Peyer's patch (tissue), 4 donors: ENCODE results near the gene MAG. TPM values are rescaled to one million over a fixed set of nuclear protein-coding genes. Genes with fewer than 3 reads are reported as not detected.

Experiments used
- DNase-seq, 3 donors: peaks; one replicate each; pipeline ENCODE4 v3.0.0-alpha.2; 2017 to 2019
- H3K27ac ChIP-seq, 4 donors: fragments of 200-600 bp; sonication (generic); one replicate each; pipeline ENCODE4 v1.5.1; 2016 to 2019
- H3K27me3 ChIP-seq, 2 donors: fragments of 200-600 bp; sonication (generic); one replicate each; pipeline ENCODE4 v1.5.1; 2019
- H3K36me3 ChIP-seq, 3 donors: fragments of 200-600 bp; sonication (generic); one replicate each; pipeline ENCODE4 v1.5.1; 2016 to 2019
- H3K4me1 ChIP-seq, 4 donors: fragments of 200-600 bp; sonication (generic); one replicate each; pipeline ENCODE4 v1.5.1; 2016 to 2019
- H3K4me3 ChIP-seq, 4 donors: fragments of 200-600 bp; sonication (generic); 1 replicate in 3 of 4; 2 replicates in 1 of 4; pipeline ENCODE4 v1.5.1; 2016 to 2019; ENCODE audit warnings: mild to moderate bottlenecking in 1 of 4
- H3K9me3 ChIP-seq, 4 donors: fragments of 200-600 bp; sonication (generic); one replicate each; pipeline ENCODE4 v1.5.1; 2016 to 2019; ENCODE audit warnings: mild to moderate bottlenecking in 1 of 4
- CTCF ChIP-seq, 6 experiments: fragments of 450-650 bp in 4 of 6; fragments of 200-600 bp in 2 of 6; sonication (generic) in 1 of 6; IDR thresholded peaks; one replicate each; pipeline ENCODE4 v1.5.1; 2017 to 2019; ENCODE audit warnings: antibody characterized with exemption in 6 of 6, mild to moderate bottlenecking in 3 of 6, moderate library complexity in 1 of 6
- POLR2A ChIP-seq, 2 donors: fragments of 450-650 bp; IDR thresholded peaks; one replicate each; pipeline ENCODE4 v1.5.1; 2017; ENCODE audit warnings: antibody characterized with exemption in 2 of 2, mild to moderate bottlenecking in 2 of 2, moderate library complexity in 2 of 2
- total RNA-seq, 4 donors: library from RNA; depleted of rRNA; stranded (reverse); fragments of >200 nt; gene quantifications; one replicate each; pipeline ENCODE4 v1.1.0, GENCODE V29; 2016

Gene MAG
- total RNA-seq, 4 donors from 2014 or later: 3.8 TPM; not detected in 3

- Histone ChIP-seq H3K27ac (peak overlapping the region in 1 of 4 donors; percentile 77), H3K36me3 (no peaks in the 10 kb centered on the region), H3K27me3 (no peaks in the 10 kb centered on the region), H3K4me3 (no peak overlapping the region), H3K4me1 (peaks cover 0 to 29% (median 9%) of the 10 kb centered on the region in 4 donors), H3K9me3 (no peaks in the 10 kb centered on the region)
- peak; percentile 15 to 43 (median 34) for DNase-seq
- TF ChIP-seq POLR2A (IDR thresholded peaks at IDR 0.05) (no peak), CTCF (IDR thresholded peaks at IDR 0.05) (no peak)
Observed at GRCh38 chr19:35349614-35350521, 57.9 kb downstream of the MAG start.

- Histone ChIP-seq H3K9me3 (no peaks in the 10 kb centered on the region), H3K27me3 (no peaks in the 10 kb centered on the region), H3K4me3 (no peak overlapping the region), H3K36me3 (no peaks in the 10 kb centered on the region), H3K4me1 (peaks cover 0 to 27% (median 9%) of the 10 kb centered on the region in 4 donors), H3K27ac (no peak overlapping the region)
- no peak for TF ChIP-seq POLR2A (IDR thresholded peaks at IDR 0.05)
- peak in 2 of 3 donors; percentile 34 to 37 for DNase-seq
Observed at GRCh38 chr19:35350591-35350990, 58.6 kb downstream of the MAG start.

GRCh38 chr19:35351411-35352176 is 59.6 kb downstream of the MAG start:
- Histone ChIP-seq H3K4me3 (no peak overlapping the region), H3K27ac (no peak overlapping the region), H3K27me3 (no peaks in the 10 kb centered on the region), H3K9me3 (no peaks in the 10 kb centered on the region), H3K36me3 (no peaks in the 10 kb centered on the region), H3K4me1 (peaks cover 0 to 18% (median 8%) of the 10 kb centered on the region in 4 donors)
- DNase-seq: peak in 2 of 3 donors; percentile 23 to 43
- TF ChIP-seq CTCF (IDR thresholded peaks at IDR 0.05) (no peak), POLR2A (IDR thresholded peaks at IDR 0.05) (no peak)

DNA sequence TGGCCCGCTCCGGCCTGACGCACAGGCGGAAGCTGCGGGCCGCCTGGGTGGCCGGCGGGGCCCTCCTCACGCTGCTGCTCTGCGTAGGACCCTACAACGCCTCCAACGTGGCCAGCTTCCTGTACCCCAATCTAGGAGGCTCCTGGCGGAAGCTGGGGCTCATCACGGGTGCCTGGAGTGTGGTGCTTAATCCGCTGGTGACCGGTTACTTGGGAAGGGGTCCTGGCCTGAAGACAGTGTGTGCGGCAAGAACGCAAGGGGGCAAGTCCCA is 60.2 kb downstream of the MAG start:
- no peak for DNase-seq
- Histone ChIP-seq H3K27ac (no peak overlapping the region), H3K4me3 (no peak overlapping the region), H3K27me3 (no peaks in the 10 kb centered on the region), H3K36me3 (no peaks in the 10 kb centered on the region), H3K9me3 (no peaks in the 10 kb centered on the region), H3K4me1 (peaks cover 0 to 14% (median 6%) of the 10 kb centered on the region in 4 donors)
- TF ChIP-seq CTCF (IDR thresholded peaks at IDR 0.05): no peak
- TF ChIP-seq POLR2A (IDR thresholded peaks at IDR 0.05): no peak

DNA sequence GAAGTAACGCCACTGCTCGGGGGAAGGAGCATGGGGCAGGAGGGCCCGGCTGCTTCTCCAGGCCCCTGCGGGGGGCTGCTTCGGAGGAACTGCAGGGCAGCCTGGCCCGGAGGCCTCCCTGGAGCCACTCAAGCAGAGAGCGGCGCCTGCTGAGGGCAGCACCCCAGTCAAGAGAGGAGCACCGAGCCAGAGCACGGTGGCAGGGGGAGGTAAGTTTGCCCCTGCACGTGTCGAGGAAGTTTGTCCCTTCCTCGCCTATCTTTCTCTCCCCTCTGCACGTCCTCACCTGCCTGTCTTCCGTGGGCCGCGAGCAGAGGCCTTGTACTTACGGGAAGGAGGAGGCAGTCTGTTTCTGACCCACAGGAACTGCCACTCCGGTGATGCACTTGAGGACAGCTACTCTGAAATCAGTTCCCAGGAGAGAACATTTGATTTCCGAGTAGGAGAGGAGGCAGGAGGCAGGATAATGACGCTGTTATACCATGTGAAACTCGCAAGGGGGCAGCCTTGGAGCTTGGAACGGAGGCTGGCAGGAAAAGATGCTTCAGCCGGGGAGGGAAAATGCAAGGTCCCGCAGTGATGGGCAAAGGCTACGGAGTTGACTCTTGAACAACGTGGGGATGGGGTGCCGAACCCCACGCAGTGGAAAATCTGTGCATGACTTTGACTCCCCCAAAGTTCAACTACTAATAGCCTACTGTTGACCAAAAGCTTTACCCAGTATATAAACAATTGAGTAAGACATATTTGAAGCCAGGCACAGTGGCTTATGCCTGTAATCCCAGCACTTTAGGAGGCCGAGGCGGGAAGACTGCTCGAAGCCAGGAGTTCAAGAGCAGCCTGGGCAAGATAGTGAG is 60.7 kb downstream of the MAG start:
- DNase-seq: peak; percentile 61 to 84 (median 66)

More for the DNA sequence above, 60.7 kb downstream of the MAG start:
- Histone ChIP-seq H3K27me3 (no peaks in the 10 kb centered on the region), H3K4me3 (no peak overlapping the region), H3K36me3 (no peaks in the 10 kb centered on the region), H3K9me3 (no peaks in the 10 kb centered on the region), H3K4me1 (peaks cover 0 to 11% (median 5%) of the 10 kb centered on the region in 4 donors), H3K27ac (no peak overlapping the region)
- TF ChIP-seq CTCF (IDR thresholded peaks at IDR 0.05): peak; percentile 54 to 93 (median 88)
- TF ChIP-seq POLR2A (IDR thresholded peaks at IDR 0.05): no peak
